GM13976 (cell line): ENCODE data around the gene ATRN.

ENCODE experiments used
- DNase-seq: peaks from one replicate; pipeline ENCODE4 v3.0.0; 2012; ENCODE audit warnings: low spot score
- CTCF ChIP-seq: IDR thresholded peaks from 2 replicates; pipeline ENCODE4 v1.5.1; 2012; ENCODE audit warnings: borderline replicate concordance, mild to moderate bottlenecking; ENCODE audit not compliant: insufficient read depth; ENCODE audit errors: extremely low read depth, missing control alignments, control extremely low read depth
- in situ Hi-C: fragments of 300-500 bp; cut with MboI; formaldehyde crosslinking; loops from one replicate; pipeline ENCODE4 v1.12.0; 2022; ENCODE audit warnings: low sequenced_read_pairs, mixed read lengths, inconsistent platforms; ENCODE audit not compliant: unreplicated experiment

The ATRN gene

GRCh38 chr20:3690413-3690812 lies 219.6 kb downstream of the ATRN start:
- in situ Hi-C loops: no loop called here
- no peak for TF ChIP-seq CTCF
- no peak for DNase-seq

DNA sequence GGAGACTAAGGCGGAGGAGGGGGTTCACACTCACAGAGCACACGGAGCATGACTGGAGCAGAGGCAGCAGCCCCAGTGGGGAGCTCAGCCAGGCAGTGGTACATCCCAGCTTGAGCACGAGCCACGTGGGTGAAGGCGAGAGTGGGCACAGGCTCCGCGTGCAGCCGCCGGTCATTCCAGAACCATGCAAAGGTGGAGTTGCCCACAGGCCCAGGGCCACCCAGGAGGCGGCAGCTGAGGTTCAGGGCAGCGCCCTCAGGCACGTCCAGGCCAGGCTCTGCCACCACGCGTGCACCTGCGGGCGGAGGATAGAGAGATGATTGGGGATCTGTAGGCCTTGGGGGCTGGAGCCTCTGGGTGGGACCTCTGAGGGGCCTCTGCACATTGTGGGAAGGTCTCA lies 220.5 kb downstream of the ATRN start:
- DNase-seq: no peak
- in situ Hi-C loops: no loop called here
- no peak for TF ChIP-seq CTCF

GRCh38 chr20:3691897-3692296 lies 221.1 kb downstream of the ATRN start:
- in situ Hi-C loops: no loop called here
- DNase-seq: no peak
- TF ChIP-seq CTCF: no peak

GRCh38 chr20:3692706-3693294 lies 222.0 kb downstream of the ATRN start:
- in situ Hi-C loops: no loop called here
- no peak for DNase-seq
- TF ChIP-seq CTCF: no peak

DNA sequence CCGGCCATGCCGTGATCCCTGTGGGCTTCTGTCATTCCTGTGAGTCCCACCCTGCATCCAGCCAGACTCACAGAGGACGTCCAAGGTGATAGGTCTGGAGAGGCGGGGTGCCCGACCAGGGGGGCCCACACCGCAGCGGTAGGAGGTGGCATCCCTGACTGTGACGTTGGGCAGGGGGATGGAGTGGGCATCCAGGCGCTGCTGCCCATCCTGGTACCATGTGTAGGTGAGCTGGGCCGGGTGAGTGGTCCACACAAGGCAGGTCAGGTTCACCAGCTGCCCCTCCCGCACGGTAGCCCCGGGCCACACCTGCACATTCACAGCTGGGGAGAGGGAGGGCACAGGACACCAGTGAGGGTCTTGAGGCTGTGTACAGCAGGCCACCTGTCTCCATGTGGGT lies 222.6 kb downstream of the ATRN start:
- TF ChIP-seq CTCF: no peak
- in situ Hi-C loops: no loop called here
- no peak for DNase-seq

- no peak for DNase-seq
- no peak for TF ChIP-seq CTCF
- in situ Hi-C loops: no loop called here
Measured at GRCh38 chr20:3694864-3695263, 224.0 kb downstream of the ATRN start.

DNA sequence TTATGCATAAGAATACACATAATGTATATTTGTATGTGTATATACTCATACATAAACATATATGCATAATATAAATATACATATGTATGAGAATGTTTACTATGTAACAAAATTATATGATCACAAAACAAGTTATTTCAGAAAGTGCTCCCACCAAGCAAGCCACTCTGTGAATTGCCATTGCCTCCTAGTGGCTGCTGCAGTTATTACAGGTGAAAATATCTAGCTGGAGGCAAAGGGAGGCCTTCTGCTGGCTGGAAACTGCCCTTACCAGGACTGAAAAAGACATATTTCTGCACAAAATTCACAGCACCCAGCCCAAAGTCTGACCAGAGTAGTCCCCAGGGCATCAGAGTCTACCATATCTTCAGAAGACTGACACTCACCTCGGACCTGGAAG lies 225.4 kb downstream of the ATRN start:
- in situ Hi-C loops: no loop called here
- no peak for TF ChIP-seq CTCF
- no peak for DNase-seq
